Measurements from ENCODE around the gene RETREG3.
"Not testable (repeated sequence)": the region's sequence is repeated elsewhere in the genome, so short reads cannot be mapped to it uniquely, and the experiment has no call there.

The RETREG3 gene

DNA sequence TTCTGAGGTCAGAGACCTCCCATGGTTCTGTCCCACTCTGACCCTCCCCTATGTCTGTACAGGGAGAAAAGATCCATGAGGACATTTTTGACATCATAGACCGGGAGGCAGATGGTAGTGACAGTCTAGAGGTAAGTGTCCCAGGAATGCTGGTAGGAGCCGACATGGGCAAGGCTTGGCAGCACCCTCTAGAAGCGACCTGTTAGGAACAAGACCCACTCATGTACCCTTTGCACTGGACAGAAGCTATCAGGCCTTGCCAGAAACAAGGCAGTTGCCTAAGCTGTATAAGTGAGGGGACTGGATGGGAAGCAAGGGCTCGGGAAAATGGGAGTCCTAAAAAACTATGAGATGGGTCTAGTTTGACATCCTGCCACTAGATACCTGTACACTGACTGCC is 2.8 kb upstream of the RETREG3 start:
- no peak for DNase-seq

- DNase-seq = not testable (repeated sequence)
Measured at GRCh38 chr17:42609814-42610801, 934 bp upstream of the RETREG3 start.

DNA sequence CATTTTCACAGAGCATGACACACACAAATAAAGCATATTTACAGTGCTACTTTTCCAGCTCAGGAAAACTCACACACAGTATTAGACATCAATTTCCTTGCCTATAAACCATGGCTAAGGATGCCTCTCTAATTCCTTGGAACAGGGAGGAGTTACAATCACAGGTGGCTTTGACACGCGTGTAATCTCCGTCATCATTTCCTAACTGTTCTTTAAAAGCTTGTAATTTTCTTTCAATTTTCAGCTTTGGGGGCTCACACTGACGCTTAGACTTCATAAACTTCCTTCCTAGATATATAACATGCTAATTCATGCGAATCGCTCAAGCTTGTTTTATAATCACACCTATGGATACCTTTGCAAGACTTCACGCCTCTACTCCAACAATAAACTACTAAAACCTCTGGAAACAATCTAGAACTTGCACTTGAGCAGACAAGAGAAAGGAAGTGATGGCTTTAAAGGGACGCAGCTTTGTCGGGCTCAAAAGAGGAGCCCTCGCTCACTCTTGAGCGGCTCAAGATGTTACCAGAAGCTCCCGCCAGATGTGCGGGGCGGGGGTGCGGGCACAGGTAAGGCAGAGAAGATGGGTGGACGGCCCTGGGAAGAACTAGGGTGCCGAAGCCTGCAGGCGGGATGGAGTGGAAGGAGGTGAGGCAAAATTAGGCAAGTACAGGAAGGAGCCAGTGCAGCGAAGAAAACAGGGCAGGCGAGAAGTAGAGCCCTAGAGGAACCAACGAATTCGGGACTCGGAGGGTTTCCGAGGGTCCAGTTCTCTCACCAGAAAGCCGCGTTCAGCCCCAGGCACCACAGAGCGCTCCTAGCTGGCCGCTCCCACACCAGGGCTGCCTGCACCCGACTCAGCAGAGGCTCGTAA is 631 bp downstream of the RETREG3 start:
- DNase-seq = peak; percentile 6

- DNase-seq = no peak
Measured at GRCh38 chr17:42607769-42608168, 1.4 kb downstream of the RETREG3 start.

GRCh38 chr17:42603318-42603717 is 5.9 kb downstream of the RETREG3 start:
- DNase-seq = no peak

- DNase-seq = no peak
Measured at GRCh38 chr17:42598905-42599304, 10.3 kb downstream of the RETREG3 start.

- DNase-seq = no peak
Measured at GRCh38 chr17:42596386-42596785, 12.8 kb downstream of the RETREG3 start.

- no peak for DNase-seq
Measured at GRCh38 chr17:42591411-42591810, 17.8 kb downstream of the RETREG3 start.

GRCh38 chr17:42590886-42591285 is 18.3 kb downstream of the RETREG3 start:
- no peak for DNase-seq

DNA sequence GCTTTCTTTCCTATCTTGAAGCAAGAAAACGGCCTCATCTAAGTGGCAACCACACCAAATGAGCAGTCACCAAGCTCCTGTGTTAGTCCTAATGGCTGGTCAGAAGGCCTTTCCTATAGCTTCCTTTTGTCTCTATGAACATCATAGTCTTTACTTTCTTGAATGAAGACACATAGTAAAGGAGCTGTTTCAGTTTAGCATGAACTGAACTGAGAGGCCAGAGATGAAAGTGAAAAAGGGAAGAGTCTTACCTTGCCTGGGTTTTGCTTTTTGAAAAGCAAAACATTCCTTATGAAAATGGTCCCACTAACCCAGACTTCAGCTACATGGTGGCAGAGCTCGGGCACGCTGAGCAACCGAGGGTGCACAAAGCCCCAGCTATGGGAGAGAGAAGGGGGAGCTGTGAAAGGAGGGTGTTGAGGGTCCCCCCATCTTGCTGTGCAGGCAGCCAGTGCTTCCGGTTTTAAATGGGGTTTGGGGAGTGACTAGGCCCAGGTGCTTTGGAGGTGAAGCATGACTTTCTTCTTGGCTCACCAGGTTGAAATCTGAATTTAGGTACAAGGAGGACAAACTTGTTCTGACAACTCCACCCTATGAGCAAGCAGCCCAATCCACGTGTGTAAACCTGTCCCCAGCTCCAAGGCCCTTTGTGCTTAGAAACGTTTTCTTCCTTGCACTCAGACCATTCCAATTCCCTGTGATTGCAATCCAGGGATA is 22.5 kb downstream of the RETREG3 start:
- no peak for DNase-seq

- DNase-seq = no peak
Measured at GRCh38 chr17:42585353-42585752, 23.8 kb downstream of the RETREG3 start.

- DNase-seq = no peak
Measured at GRCh38 chr17:42584880-42585279, 24.3 kb downstream of the RETREG3 start.

- no peak for DNase-seq
Measured at GRCh38 chr17:42581744-42582270, 27.4 kb downstream of the RETREG3 start.

DNA sequence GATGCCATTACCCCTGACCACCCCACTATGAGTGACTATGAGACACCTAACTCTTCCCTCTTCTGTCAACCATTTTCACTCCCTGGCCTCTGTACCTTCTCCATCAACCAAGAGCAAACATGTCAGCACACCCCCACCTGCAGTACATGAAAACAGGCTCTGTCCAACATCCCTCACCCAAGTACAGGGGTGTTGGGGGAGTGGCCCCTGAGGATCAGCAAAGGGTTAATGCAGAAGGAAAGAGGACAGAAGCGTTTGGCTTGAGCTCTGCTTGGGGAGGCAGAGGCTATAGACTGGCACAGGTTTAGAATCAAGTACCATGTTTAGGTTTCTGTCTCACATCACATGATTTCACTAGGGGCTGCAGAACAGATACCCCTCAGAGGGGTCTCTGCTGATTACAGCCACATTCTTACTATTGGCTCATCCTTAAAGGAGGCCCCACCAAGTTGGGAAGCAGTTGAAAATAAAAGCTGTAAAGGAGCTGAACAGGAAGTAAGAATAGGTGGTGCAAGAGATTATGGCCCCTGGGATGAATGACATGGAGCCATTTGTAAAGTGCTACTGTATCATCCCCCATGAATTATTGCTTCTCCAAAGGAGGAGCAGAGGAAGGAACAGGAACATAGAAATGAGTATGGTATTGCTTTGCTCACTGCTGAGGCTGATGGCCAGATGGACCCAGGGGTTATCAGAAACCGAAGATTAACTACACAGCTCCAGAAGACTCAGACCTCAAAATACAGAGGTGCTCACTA is 29.2 kb downstream of the RETREG3 start:
- no peak for DNase-seq

DNA sequence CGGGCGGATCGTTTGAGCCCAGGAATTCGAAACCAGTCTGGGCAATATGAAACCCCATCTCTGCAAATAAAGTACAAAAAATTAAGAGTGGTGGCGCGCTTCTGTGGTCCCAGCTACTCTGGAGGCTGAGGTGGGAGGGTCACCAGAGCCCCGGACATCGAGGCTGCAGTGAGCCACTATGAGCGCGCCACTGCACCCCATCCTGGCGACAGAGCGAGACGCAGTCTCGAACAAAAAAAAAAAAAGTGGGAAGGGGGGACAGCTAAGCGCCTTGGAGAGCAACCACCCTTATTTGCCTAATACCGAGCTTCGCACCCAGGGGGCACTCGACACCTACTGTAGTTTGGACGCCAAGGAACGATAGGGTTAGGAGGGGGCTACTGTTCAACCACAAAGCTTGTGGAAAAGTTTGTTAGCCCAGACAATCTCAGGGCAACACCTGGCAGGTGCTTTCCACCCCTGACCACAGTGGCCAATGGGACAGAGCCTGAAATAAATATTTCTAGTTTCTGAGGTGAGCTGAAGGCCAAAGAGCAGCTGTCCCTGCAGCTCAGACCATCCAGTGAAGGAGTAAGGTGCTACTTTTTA is 30.8 kb downstream of the RETREG3 start:
- peak; percentile 74 for DNase-seq

DNA sequence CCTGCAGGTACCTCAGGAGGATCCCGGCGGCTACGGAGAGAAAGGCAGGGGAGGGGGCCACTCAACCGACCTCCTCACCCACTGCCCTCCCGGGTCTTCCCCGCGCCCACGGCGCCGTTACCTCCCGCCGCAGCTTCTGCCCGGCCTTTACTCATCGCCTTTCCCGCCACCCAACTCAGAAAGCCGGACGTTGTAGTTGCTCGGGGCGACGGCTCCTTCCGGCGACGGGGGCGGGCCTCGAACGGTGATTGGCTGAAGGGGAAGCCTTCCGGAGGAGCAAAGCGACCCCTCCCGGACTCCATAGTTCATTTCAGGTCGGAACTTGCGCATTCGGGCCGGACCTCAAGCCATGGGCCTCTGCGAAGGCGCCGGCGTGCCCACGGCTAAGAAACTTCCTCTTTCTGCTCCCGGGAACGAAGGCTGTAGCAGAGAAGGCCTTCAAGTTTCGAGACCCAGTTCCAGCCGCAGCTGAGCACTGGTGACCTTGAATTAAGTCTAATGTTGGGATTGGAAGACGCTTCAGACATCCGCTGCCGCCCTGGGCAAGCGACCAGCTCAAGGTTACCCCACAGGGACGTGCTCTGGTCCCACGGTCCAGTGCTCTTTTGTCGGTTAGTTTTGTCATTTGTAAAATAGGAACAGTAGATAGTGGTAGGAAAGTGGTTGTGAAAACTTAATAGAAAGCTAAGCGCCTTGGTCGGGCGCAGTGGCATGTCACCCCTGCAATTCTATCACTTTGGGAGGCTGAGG is 31.5 kb downstream of the RETREG3 start, which contains the start of gene PSMC3IP:
PSMC3IP (minus strand) TSS at position 198 of the 750 bp plus-strand sequence; CDS start at position 155, 43 bp downstream.
- peak; percentile 94 for DNase-seq

- DNase-seq = no peak
Measured at GRCh38 chr17:42577140-42577531, 32.0 kb downstream of the RETREG3 start.

GRCh38 chr17:42574463-42574862 is 34.7 kb downstream of the RETREG3 start:
- no peak for DNase-seq

DNA sequence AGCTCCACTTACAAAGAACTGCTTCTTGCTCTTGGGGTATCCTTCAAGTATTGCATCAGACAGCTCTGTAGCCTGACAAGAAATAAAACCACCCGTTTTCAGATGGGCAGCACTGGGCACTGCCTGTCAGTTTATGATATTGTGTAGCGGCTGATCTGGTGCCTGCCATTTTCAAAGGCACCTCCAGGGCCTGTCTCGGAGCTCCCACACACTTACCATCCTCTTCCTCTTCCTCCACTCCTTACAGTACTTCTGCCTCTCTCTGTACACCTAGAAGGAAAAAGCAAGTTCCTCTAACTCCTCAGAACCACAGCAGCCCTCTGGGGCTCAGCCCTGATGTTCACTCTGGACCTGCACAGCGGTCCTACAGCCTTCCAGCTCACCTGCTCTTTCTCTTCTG is 36.1 kb downstream of the RETREG3 start:
- no peak for DNase-seq

GRCh38 chr17:42571435-42572225 is 37.5 kb downstream of the RETREG3 start:
- no peak for DNase-seq
